NCI-H187 (cell line): ENCODE data around the gene TP53TG3E.
"Not testable (repeated sequence)": the region's sequence is repeated elsewhere in the genome, so short reads cannot be mapped to it uniquely, and the experiment has no call there.

Experiments used
- DNase-seq, 2 experiments: peaks; one replicate each; lab custom pipeline; 2025; lab: John Stamatoyannopoulos, UW

TP53TG3E gene, protein sequence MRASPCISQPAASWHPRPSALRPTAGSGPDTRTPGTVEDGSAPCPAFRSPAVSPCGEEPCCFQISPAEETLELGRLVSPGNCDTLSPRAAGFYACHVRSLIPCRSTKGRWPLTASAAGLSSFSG

GRCh38 chr16:33304006-33304405 is at the start of gene TP53TG3E:
Gene TP53TG3E, plus strand, starts transcription at chr16:33304306. Its CDS starts 68 bp downstream, at chr16:33304374.
- DNase-seq = not testable (repeated sequence)

DNA sequence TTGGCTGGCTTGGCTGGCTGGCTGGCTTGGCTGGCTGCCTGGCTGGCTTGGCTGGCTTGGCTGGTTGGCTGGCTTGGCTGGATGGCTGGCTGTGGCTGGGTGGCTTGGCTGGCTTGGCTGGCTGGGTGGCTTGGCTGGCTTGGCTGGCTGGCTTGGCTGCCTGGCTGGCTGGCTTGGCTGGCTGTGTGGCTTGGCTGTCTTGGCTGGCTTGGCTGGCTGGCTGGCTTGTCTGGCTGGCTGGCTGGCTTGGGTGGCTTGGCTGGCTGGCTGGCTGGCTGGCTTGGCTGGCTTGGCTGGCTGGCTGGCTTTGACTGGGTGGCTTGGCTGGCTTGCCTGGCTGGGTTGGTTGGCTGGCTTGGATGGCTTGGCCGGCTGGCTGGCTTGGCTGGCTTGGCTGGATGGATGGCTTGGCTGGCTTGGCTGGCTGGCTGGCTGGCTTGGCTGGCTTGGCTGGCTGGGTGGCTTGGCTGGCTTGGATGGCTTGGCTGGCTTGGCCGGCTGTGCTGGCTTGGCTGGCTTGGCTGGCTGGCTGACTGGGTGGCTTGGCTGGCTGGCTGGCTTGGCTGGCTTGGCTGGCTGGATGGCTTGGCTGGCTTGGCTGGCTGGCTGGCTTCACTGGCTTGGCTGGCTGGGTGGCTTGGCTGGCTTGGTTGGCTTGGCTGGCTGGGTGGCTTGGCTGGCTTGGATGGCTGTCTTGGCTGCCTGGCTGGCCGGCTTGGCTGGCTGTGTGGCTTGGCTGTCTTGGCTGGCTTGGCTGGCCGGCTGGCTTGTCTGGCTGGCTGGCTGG is 32.3 kb downstream of the TP53TG3E start:
- not testable (repeated sequence) for DNase-seq

- not testable (repeated sequence) for DNase-seq
Observed at GRCh38 chr16:33337627-33338542, 33.8 kb downstream of the TP53TG3E start.

GRCh38 chr16:33338543-33338951 is 34.4 kb downstream of the TP53TG3E start:
- not testable (repeated sequence) for DNase-seq

- DNase-seq = not testable (repeated sequence)
Observed at GRCh38 chr16:33339093-33340061, 35.3 kb downstream of the TP53TG3E start.
